ENCODE data around the gene IL34. TPM values are rescaled to one million over a fixed set of nuclear protein-coding genes. Genes with fewer than 3 reads are reported as not detected.
A peak's percentile ranks its signal among the peaks of the same experiment; 100 is the strongest.

The IL34 gene
- total and polyA plus RNA-seq, 2 of the 8 experiments (the other 6 are each of a cell fraction or from before 2014, with no cell fraction given) = 4.6 to 5.6 TPM

DNA sequence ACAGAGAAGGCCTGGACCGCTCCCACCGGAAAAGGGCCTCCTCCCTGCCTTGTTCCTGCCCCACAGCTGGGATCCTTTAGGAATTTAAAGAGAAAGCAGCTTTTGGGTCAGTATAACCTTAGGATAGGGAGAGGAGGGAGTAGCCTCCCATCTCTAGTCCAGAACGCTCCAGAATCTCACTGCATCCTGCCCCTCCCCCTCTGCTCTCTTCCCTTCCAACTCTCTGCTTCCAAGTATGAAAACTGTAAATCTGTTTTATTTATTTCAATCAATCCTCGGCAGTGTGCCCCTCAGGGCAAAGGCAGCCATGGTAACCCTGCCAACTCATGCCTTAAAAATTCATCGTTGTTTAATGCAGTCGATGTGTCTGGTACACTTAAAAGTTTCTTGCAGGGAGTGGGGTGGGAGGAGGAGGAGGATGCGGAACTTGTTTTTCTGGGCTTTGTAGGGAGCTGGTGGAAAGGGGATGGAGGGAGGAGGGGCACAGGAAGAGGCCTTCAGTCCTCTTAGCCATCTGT, 60.6 kb downstream of the IL34 start:
- H2BK5ac ChIP-seq (ENCODE audit: low read depth, low read length) = no peak overlapping the region
- H4K91ac ChIP-seq (replicated peaks; ENCODE audit: insufficient read length, low read length) = no peak overlapping the region
- no peak overlapping the region for H2BK20ac ChIP-seq (ENCODE audit: low read length)
- ChIA-PET POLR2A (ENCODE audit: partially characterized antibody) (interaction anchor here (1.2 to 1.3 kb wide), 2 partner anchors 9 to 14 kb away, joined by 3 to 4 read pairs; no protein-coding TSS in a partner anchor), CTCF (ENCODE audit: partially characterized antibody) (interaction anchor here (0.8 to 4.0 kb wide), 4 partner anchors 26 to 63 kb away, joined by 3 to 18 read pairs (median 4); no protein-coding TSS in a partner anchor)
- H3K27ac ChIP-seq (ENCODE audit: low read depth, low read length) = no peak overlapping the region
- no peak overlapping the region for H4K8ac ChIP-seq (ENCODE audit: extremely low read depth, insufficient read depth, low read length)
- no peaks in the 10 kb centered on the region for H3K79me2 ChIP-seq (ENCODE audit: control insufficient read depth in 1 of 2, insufficient read depth in 2 of 2, low read length in 2 of 2)
- no peaks in the 10 kb centered on the region for H3K9me3 ChIP-seq (ENCODE audit: insufficient read depth in 2 of 2, low read depth in 1 of 2, low read length in 1 of 2)
- H2BK120ac ChIP-seq (replicated peaks; ENCODE audit: low read depth, low read length) = no peak overlapping the region
- no peak overlapping the region for H4K5ac ChIP-seq (ENCODE audit: insufficient read length, low read depth, low read length)
- H3K4me3 ChIP-seq (ENCODE audit: extremely low read depth in 1 of 4, insufficient read depth in 2 of 4, low read depth in 3 of 4, low read length in 4 of 4) = no peak overlapping the region
- no peak overlapping the region for H3K9ac ChIP-seq (replicated peaks in 1 of 4; ENCODE audit: extremely low read depth in 1 of 4, low read depth in 3 of 4, low read length in 3 of 4)
- no peaks in the 10 kb centered on the region; a peak in 1 of 8 replicates for H3K36me3 ChIP-seq (ENCODE audit: control insufficient read depth in 2 of 4, insufficient read depth in 4 of 4, low read length in 3 of 4)
- peaks cover 2% of the 10 kb centered on the region; the same call in 1 of the 2 replicates for H3K79me1 ChIP-seq (ENCODE audit: low read depth, low read length)
- H3K23me2 ChIP-seq (ENCODE audit: low read depth, low read length) = no peaks in the 10 kb centered on the region
- H3K14ac ChIP-seq (ENCODE audit: insufficient read length) = no peak overlapping the region
- FAIRE-seq = no peak
- no peak overlapping the region for H2BK15ac ChIP-seq (ENCODE audit: low read length)
- no peak overlapping the region for H3K56ac ChIP-seq (replicated peaks; ENCODE audit: insufficient read length, low read depth, low read length)
- peaks cover 0 to 6% of the 10 kb centered on the region in 2 experiments for H4K20me1 ChIP-seq (replicated peaks in 1 of 2; ENCODE audit: control insufficient read depth in 1 of 2, insufficient read depth in 2 of 2, low read length in 2 of 2)
- H3K4me1 ChIP-seq (replicated peaks in 1 of 4; ENCODE audit: control insufficient read depth in 3 of 4, insufficient read depth in 4 of 4, low read length in 3 of 4) = peaks cover 0 to 22% (median 15%) of the 10 kb centered on the region in 4 experiments; a peak in 5 of 7 replicates
- WGBS, 2 experiments (ENCODE audit: extremely low coverage in 1 of 2, insufficient coverage in 1 of 2, insufficient read length in 1 of 2, insufficient replicate concordance in 2 of 2, low coverage in 1 of 2, low lambda C conversion rate in 2 of 2, missing lambda C conversion rate in 1 of 2) = 88% methylated on average over 6 of the region's 7 CpGs; no CpG with 5 or more reads in 1 of the 2 experiments
- no peak overlapping the region for H3K23ac ChIP-seq (ENCODE audit: insufficient read length)
- no peak overlapping the region for H2AK5ac ChIP-seq (ENCODE audit: low read depth, low read length)
- 0 out of 2 replicates have a peak overlapping the region, but pooled peaks have one; percentile 27 for H2BK12ac ChIP-seq (ENCODE audit: low read depth, low read length)
- H3K27me3 ChIP-seq (replicated peaks in 1 of 4; ENCODE audit: control insufficient read depth in 3 of 4, extremely low read depth in 1 of 4, insufficient read depth in 3 of 4, low read length in 3 of 4) = no peaks in the 10 kb centered on the region
- DNase-seq (ENCODE audit: low read depth in 1 of 2, low spot score in 2 of 2) = no peak
- no peak overlapping the region for H2AFZ ChIP-seq (ENCODE audit: low read length)
- H3K4me2 ChIP-seq (ENCODE audit: insufficient read depth in 1 of 2, low read depth in 2 of 2, low read length in 2 of 2) = no peak overlapping the region
- no peak overlapping the region for H3K4ac ChIP-seq (replicated peaks; ENCODE audit: insufficient read length, low read depth, low read length)
- H3K18ac ChIP-seq (ENCODE audit: extremely low read depth, low read length) = 0 out of 2 replicates have a peak overlapping the region, but pooled peaks have one; percentile 7
- TF ChIP-seq POLR2A (IDR thresholded peaks at IDR 0.05; ENCODE audit: control extremely low read depth in 1 of 2, low read depth in 2 of 2, low read length in 2 of 2) = no peak
- no peak for TF ChIP-seq SIX5 (IDR thresholded peaks at IDR 0.05; ENCODE audit: low read depth, low read length)
- TF ChIP-seq KDM5A (IDR thresholded peaks at IDR 0.05; ENCODE audit: low read length) = no peak
- no peak for TF ChIP-seq RAD21 (IDR thresholded peaks at IDR 0.05 in 1 of 2, conservative IDR thresholded peaks at IDR 0.05 in 1 of 2; ENCODE audit: low read depth in 2 of 2, low read length in 2 of 2)
- no peak for TF ChIP-seq CHD1 (IDR thresholded peaks at IDR 0.05; ENCODE audit: low read depth, low read length)
- TF ChIP-seq RBBP5 (IDR thresholded peaks at IDR 0.05; ENCODE audit: borderline replicate concordance, low read depth, low read length) = no peak
- no peak for TF ChIP-seq KDM4A (IDR thresholded peaks at IDR 0.05; ENCODE audit: low read depth, low read length, severe bottlenecking)
- no peak for TF ChIP-seq NRF1 (IDR thresholded peaks at IDR 0.05; ENCODE audit: low read depth, low read length)
- TF ChIP-seq CHD2 (IDR thresholded peaks at IDR 0.05; ENCODE audit: low read length) = no peak
- no peak for TF ChIP-seq RXRA (IDR thresholded peaks at IDR 0.05; ENCODE audit: insufficient read depth, low read depth, low read length)
- no peak for TF ChIP-seq TAF1 (IDR thresholded peaks at IDR 0.05; ENCODE audit: low read depth, low read length)
- TF ChIP-seq CEBPB (IDR thresholded peaks at IDR 0.05; ENCODE audit: low read depth, low read length) = no peak
- TF ChIP-seq TBP (IDR thresholded peaks at IDR 0.05; ENCODE audit: low read depth, low read length) = no peak
- no peak for TF ChIP-seq GTF2F1 (IDR thresholded peaks at IDR 0.05; ENCODE audit: borderline replicate concordance, low read depth, low read length)

Measured in H1 (cell line).